ENCODE measurements around the gene SLC25A39.

Gene SLC25A39

GRCh38 chr17:44293509-44294226 is 31.0 kb downstream of the SLC25A39 start:
- DNase-seq (ENCODE audit: low read depth) = no peak
- TF ChIP-seq, protein P1, sequence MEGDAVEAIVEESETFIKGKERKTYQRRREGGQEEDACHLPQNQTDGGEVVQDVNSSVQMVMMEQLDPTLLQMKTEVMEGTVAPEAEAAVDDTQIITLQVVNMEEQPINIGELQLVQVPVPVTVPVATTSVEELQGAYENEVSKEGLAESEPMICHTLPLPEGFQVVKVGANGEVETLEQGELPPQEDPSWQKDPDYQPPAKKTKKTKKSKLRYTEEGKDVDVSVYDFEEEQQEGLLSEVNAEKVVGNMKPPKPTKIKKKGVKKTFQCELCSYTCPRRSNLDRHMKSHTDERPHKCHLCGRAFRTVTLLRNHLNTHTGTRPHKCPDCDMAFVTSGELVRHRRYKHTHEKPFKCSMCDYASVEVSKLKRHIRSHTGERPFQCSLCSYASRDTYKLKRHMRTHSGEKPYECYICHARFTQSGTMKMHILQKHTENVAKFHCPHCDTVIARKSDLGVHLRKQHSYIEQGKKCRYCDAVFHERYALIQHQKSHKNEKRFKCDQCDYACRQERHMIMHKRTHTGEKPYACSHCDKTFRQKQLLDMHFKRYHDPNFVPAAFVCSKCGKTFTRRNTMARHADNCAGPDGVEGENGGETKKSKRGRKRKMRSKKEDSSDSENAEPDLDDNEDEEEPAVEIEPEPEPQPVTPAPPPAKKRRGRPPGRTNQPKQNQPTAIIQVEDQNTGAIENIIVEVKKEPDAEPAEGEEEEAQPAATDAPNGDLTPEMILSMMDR (conservative IDR thresholded peaks at IDR 0.05; ENCODE audit: low read depth, low read length) = no peak
- H3K4me3 ChIP-seq (ENCODE audit: low read depth, low read length) = no peak overlapping the region

- H3K4me3 ChIP-seq (ENCODE audit: low read depth, low read length) = no peak overlapping the region
- TF ChIP-seq, protein P1 (conservative IDR thresholded peaks at IDR 0.05; ENCODE audit: low read depth, low read length) = no peak
- DNase-seq (ENCODE audit: low read depth) = no peak
These were observed 37.0 kb downstream of the SLC25A39 start for GRCh38 chr17:44287651-44288050.

- H3K4me3 ChIP-seq (ENCODE audit: low read depth, low read length) = no peak overlapping the region
- TF ChIP-seq, protein P1 (conservative IDR thresholded peaks at IDR 0.05; ENCODE audit: low read depth, low read length) = no peak
- no peak for DNase-seq (ENCODE audit: low read depth)
These were observed 40.6 kb downstream of the SLC25A39 start for GRCh38 chr17:44284024-44284400.

- TF ChIP-seq, protein P1 (conservative IDR thresholded peaks at IDR 0.05; ENCODE audit: low read depth, low read length) = no peak
- no peak for DNase-seq (ENCODE audit: low read depth)
- H3K4me3 ChIP-seq (ENCODE audit: low read depth, low read length) = no peak overlapping the region
These were observed 41.1 kb downstream of the SLC25A39 start for GRCh38 chr17:44283344-44284023.

DNA sequence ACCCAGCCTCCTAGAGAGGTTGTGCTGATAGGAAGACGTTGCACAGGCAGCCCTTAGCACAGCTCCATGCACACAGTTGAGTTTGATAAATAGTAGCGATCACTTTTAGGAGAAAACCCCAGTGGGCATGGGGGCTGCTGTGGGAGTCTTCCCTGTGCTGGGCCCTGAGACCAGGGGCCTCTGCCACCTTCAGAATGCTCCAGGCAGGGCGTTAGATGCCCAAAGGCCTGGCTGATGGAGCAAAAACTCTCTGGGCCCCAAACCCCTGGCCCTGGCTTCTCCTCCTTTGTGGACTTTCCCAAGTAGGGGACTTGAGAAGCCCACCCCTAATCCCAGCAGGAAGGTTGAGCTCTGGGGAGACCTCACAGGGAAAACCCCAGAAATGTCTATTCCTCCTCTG is 42.4 kb downstream of the SLC25A39 start:
- TF ChIP-seq, protein P1 (conservative IDR thresholded peaks at IDR 0.05; ENCODE audit: low read depth, low read length) = no peak
- DNase-seq (ENCODE audit: low read depth) = no peak
- no peak overlapping the region for H3K4me3 ChIP-seq (ENCODE audit: low read depth, low read length)

GRCh38 chr17:44281570-44281969 is 43.1 kb downstream of the SLC25A39 start:
- DNase-seq (ENCODE audit: low read depth) = no peak
- TF ChIP-seq, protein P1 (conservative IDR thresholded peaks at IDR 0.05; ENCODE audit: low read depth, low read length) = no peak
- no peak overlapping the region for H3K4me3 ChIP-seq (ENCODE audit: low read depth, low read length)
